Thyroid gland (tissue), 4 donors: ENCODE data around the gene SIX1.

Experiments used
- POLR2A ChIP-seq, 2 donors: fragments of 450-650 bp; IDR thresholded peaks; one replicate each; pipeline ENCODE4 v1.6.1; 2017; ENCODE audit warnings: antibody characterized with exemption in 2 of 2, mild to moderate bottlenecking in 2 of 2, moderate library complexity in 1 of 2
- TF ChIP-seq, protein P1 (sequence below), 6 experiments: fragments of 200-600 bp in 3 of 6; fragments of 450-650 bp in 3 of 6; sonication (generic) in 3 of 6; IDR thresholded peaks; one replicate each; pipeline ENCODE4 v1.5.1; 2016 to 2019; ENCODE audit warnings: antibody characterized with exemption in 6 of 6, mild to moderate bottlenecking in 2 of 6, inconsistent platforms in 1 of 6, moderate library complexity in 1 of 6

DNA sequence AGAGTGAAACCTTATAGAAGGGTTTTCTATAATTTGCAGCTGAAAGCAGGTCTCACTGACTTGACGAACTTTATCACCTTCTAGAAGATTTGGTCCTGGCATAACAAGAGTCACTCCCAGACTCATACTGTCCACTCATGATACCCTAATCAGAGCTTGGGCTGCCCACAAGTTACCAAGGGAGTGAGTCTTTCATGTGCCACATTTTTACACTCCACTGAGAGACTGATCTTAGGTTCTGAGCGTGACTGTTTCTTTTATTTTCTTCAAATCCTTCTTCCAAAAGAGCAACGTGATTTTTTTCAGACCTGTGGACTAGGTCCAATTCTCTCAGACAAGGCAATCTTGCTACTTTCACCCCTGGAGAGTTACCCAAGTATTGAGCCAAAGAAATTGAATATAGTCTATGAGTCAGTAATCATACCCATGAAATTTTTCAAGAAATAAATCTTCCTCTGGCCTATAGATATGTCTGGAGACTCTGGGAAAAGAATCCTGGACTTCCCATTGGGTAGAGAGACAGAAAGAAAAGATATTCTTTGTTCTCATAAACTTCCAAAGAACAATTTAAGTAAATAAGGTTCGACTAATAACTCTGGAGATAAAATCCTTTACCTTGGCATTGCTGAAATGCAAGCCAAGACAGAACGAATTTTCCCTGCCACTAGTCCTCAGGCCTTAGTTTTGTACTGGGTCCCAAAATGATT, 26.9 kb downstream of the SIX1 start:
- TF ChIP-seq POLR2A (IDR thresholded peaks at IDR 0.05): no peak
- TF ChIP-seq, protein P1, sequence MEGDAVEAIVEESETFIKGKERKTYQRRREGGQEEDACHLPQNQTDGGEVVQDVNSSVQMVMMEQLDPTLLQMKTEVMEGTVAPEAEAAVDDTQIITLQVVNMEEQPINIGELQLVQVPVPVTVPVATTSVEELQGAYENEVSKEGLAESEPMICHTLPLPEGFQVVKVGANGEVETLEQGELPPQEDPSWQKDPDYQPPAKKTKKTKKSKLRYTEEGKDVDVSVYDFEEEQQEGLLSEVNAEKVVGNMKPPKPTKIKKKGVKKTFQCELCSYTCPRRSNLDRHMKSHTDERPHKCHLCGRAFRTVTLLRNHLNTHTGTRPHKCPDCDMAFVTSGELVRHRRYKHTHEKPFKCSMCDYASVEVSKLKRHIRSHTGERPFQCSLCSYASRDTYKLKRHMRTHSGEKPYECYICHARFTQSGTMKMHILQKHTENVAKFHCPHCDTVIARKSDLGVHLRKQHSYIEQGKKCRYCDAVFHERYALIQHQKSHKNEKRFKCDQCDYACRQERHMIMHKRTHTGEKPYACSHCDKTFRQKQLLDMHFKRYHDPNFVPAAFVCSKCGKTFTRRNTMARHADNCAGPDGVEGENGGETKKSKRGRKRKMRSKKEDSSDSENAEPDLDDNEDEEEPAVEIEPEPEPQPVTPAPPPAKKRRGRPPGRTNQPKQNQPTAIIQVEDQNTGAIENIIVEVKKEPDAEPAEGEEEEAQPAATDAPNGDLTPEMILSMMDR (IDR thresholded peaks at IDR 0.05): no peak
